Keratinocyte (primary cell): ENCODE measurements around the gene KCNJ13. TPM values are rescaled to one million over a fixed set of nuclear protein-coding genes. Genes with fewer than 3 reads are reported as not detected.

Experiments used
- DNase-seq: peaks from one replicate; pipeline ENCODE4 v3.0.0-alpha.2; 2011; ENCODE audit warnings: low read depth, missing footprints, low spot score
- FAIRE-seq: peaks from 2 replicates; lab custom pipeline; 2011; peaks lifted over from hg19 to GRCh38; lab: Jason Lieb, UNC
- H2AFZ ChIP-seq: 2 replicates; pipeline ENCODE4 v1.6.0; 2012; ENCODE audit warnings: low read length, control low read depth, inconsistent platforms; ENCODE audit not compliant: control insufficient read depth
- H3K27ac ChIP-seq: 2 replicates; pipeline ENCODE4 v1.5.1; 2011; ENCODE audit warnings: low read length; ENCODE audit not compliant: control insufficient read depth, insufficient read depth
- H3K27me3 ChIP-seq: 3 replicates; pipeline ENCODE4 v1.6.0; 2011; ENCODE audit warnings: low read length; ENCODE audit not compliant: control insufficient read depth, insufficient read depth; ENCODE audit errors: extremely low read depth
- H3K36me3 ChIP-seq, 2 experiments: 2 replicates in 1 of 2; 3 replicates in 1 of 2; pipeline ENCODE4 v1.5.1; 2011; ENCODE audit warnings: low read length in 2 of 2, mild to moderate bottlenecking in 1 of 2; ENCODE audit not compliant: control insufficient read depth in 2 of 2, insufficient read depth in 2 of 2; ENCODE audit errors: extremely low read depth in 1 of 2
- H3K4me1 ChIP-seq: 3 replicates; pipeline ENCODE4 v1.5.1; 2011; ENCODE audit warnings: low read length; ENCODE audit not compliant: control insufficient read depth, insufficient read depth; ENCODE audit errors: extremely low read depth
- H3K4me2 ChIP-seq: 3 replicates; pipeline ENCODE4 v1.6.0; 2011; ENCODE audit warnings: low read depth, low read length; ENCODE audit not compliant: control insufficient read depth, insufficient read depth; ENCODE audit errors: extremely low read depth
- H3K4me3 ChIP-seq, 3 experiments: fragments of 200-600 bp in 1 of 3; sonication (generic) in 1 of 3; 2 replicates in 2 of 3; 3 replicates in 1 of 3; pipeline ENCODE4 v1.5.1; 2011 to 2016; ENCODE audit warnings: low read length in 3 of 3, mild to moderate bottlenecking in 3 of 3, control low read depth in 2 of 3, inconsistent platforms in 1 of 3, low read depth in 1 of 3, mixed read lengths in 1 of 3, mixed run types in 1 of 3, moderate library complexity in 1 of 3; ENCODE audit not compliant: control insufficient read depth in 2 of 3, insufficient read depth in 2 of 3; ENCODE audit errors: extremely low read depth in 1 of 3
- H3K79me2 ChIP-seq: 2 replicates; pipeline ENCODE4 v1.6.0; 2012; ENCODE audit warnings: low read length; ENCODE audit not compliant: control insufficient read depth, insufficient read depth
- H3K9ac ChIP-seq: 3 replicates; pipeline ENCODE4 v1.6.0; 2011; ENCODE audit warnings: low read length; ENCODE audit not compliant: control insufficient read depth, insufficient read depth; ENCODE audit errors: extremely low read depth
- H3K9me1 ChIP-seq: 3 replicates; pipeline ENCODE4 v1.6.0; 2011; ENCODE audit warnings: low read length; ENCODE audit not compliant: control insufficient read depth, insufficient read depth; ENCODE audit errors: extremely low read depth
- H3K9me3 ChIP-seq: 2 replicates; pipeline ENCODE4 v1.5.1; 2012; ENCODE audit warnings: low read depth, low read length; ENCODE audit not compliant: control insufficient read depth
- H4K20me1 ChIP-seq: 3 replicates; pipeline ENCODE4 v1.6.0; 2011; ENCODE audit warnings: low read length; ENCODE audit not compliant: control insufficient read depth, insufficient read depth; ENCODE audit errors: extremely low read depth
- CTCF ChIP-seq, 3 experiments: IDR thresholded peaks in 1 of 3; conservative IDR thresholded peaks in 1 of 3; optimal IDR thresholded peaks in 1 of 3; 2 replicates in 2 of 3; 3 replicates in 1 of 3; pipeline versions ENCODE3 to v1.5.1; 2011; ENCODE audit warnings: low read length in 3 of 3, mild to moderate bottlenecking in 3 of 3, moderate library complexity in 2 of 3, control low read depth in 1 of 3, inconsistent platforms in 1 of 3; ENCODE audit not compliant: insufficient read depth in 2 of 3; ENCODE audit errors: extremely low read depth in 1 of 3
- EZH2 ChIP-seq: IDR thresholded peaks from one replicate; pipeline ENCODE4 v1.6.1; 2012; ENCODE audit warnings: inconsistent platforms, mild to moderate bottlenecking, low read length, moderate library complexity
- dilution Hi-C: fragments of 300-500 bp; cut with MboI; formaldehyde crosslinking; loops from one replicate; pipeline ENCODE4 v1.7.0; 2020; ENCODE audit warnings: low sequenced_read_pairs; ENCODE audit not compliant: extremely low pct_ligation_motif_present
- polyA plus RNA-seq, 5 experiments: library from polyadenylated mRNA; depleted of rRNA in 3 of 5; stranded (reverse) in 3 of 5; stranded (forward) in 1 of 5; unstranded in 1 of 5; fragments of >200 nt; gene quantifications; 1 replicate in 1 of 5; 2 replicates in 3 of 5; 3 replicates in 1 of 5; pipeline versions ENCODE4 v1.2.1 to v1.2.3, GENCODE V29; 2011 to 2012; ENCODE audit warnings: missing spikeins in 2 of 5, low read depth in 1 of 5, low replicate concordance in 1 of 5

Gene KCNJ13
- polyA plus RNA-seq, 1 donor (not counting 4 experiments of a cell fraction or from before 2014, with no cell fraction given): not detected

- Histone ChIP-seq H3K4me1 (no peaks in the 10 kb centered on the region), H3K9me3 (no peaks in the 10 kb centered on the region), H3K4me3 (no peak overlapping the region), H2AFZ (no peak overlapping the region), H3K27ac (no peak overlapping the region), H3K27me3 (no peaks in the 10 kb centered on the region), H3K36me3 (peaks cover 17 to 18% of the 10 kb centered on the region in 2 experiments), H3K79me2 (no peaks in the 10 kb centered on the region), H3K9ac (no peak overlapping the region), H3K9me1 (no peaks in the 10 kb centered on the region), H3K4me2 (no peak overlapping the region), H4K20me1 (no peaks in the 10 kb centered on the region)
- dilution Hi-C loops: loop anchor here (5.0 kb wide), 1 partner anchor 34 kb away; no protein-coding TSS in a partner anchor
- TF ChIP-seq EZH2 (no peak), CTCF (optimal IDR thresholded peaks at IDR 0.05 in 1 of 3, IDR thresholded peaks at IDR 0.05 in 1 of 3, conservative IDR thresholded peaks at IDR 0.05 in 1 of 3; ENCODE audit: extremely low read depth in 1 of 3, insufficient read depth in 2 of 3, low read length in 3 of 3) (no peak)
- FAIRE-seq (no peak), DNase-seq (no peak)
Measured at GRCh38 chr2:232787806-232788205, 11.4 kb upstream of the KCNJ13 start.

- Histone ChIP-seq H2AFZ (no peak overlapping the region), H3K9ac (no peak overlapping the region), H3K9me3 (no peaks in the 10 kb centered on the region), H3K27ac (no peak overlapping the region), H3K4me2 (no peak overlapping the region), H3K4me3 (no peak overlapping the region), H3K27me3 (no peaks in the 10 kb centered on the region), H3K4me1 (no peaks in the 10 kb centered on the region), H4K20me1 (no peaks in the 10 kb centered on the region), H3K79me2 (no peaks in the 10 kb centered on the region), H3K36me3 (peaks cover 3 to 16% of the 10 kb centered on the region in 2 experiments), H3K9me1 (no peaks in the 10 kb centered on the region)
- TF ChIP-seq EZH2: no peak
- TF ChIP-seq CTCF (optimal IDR thresholded peaks at IDR 0.05 in 1 of 3, IDR thresholded peaks at IDR 0.05 in 1 of 3, conservative IDR thresholded peaks at IDR 0.05 in 1 of 3; ENCODE audit: extremely low read depth in 1 of 3, insufficient read depth in 2 of 3, low read length in 3 of 3): no peak
- DNase-seq (no peak), FAIRE-seq (no peak)
- dilution Hi-C loops: no loop called here
Measured at GRCh38 chr2:232783278-232783677, 6.9 kb upstream of the KCNJ13 start.
